GM12892 (cell line): ENCODE results near the gene TOX4.
A peak's percentile ranks its signal among the peaks of the same experiment; 100 is the strongest.

Source experiments
- DNase-seq: peaks from one replicate; pipeline ENCODE4 v3.0.0; 2011; ENCODE audit not compliant: insufficient read length
- FAIRE-seq: peaks from 2 replicates; lab custom pipeline; 2011; peaks lifted over from hg19 to GRCh38; lab: Jason Lieb, UNC
- POLR2A ChIP-seq: IDR thresholded peaks from 2 replicates; pipeline ENCODE4 v1.6.1; 2011; ENCODE audit warnings: low read depth, low read length, control low read depth
- POLR2AphosphoS5 ChIP-seq: IDR thresholded peaks from 2 replicates; pipeline ENCODE4 v1.6.1; 2011; ENCODE audit warnings: low read depth, low read length, control low read depth
- TAF1 ChIP-seq: IDR thresholded peaks from 2 replicates; pipeline ENCODE4 v1.6.1; 2011; ENCODE audit warnings: low read depth, mild to moderate bottlenecking, control low read depth, low read length, borderline replicate concordance

The TOX4 gene

DNA sequence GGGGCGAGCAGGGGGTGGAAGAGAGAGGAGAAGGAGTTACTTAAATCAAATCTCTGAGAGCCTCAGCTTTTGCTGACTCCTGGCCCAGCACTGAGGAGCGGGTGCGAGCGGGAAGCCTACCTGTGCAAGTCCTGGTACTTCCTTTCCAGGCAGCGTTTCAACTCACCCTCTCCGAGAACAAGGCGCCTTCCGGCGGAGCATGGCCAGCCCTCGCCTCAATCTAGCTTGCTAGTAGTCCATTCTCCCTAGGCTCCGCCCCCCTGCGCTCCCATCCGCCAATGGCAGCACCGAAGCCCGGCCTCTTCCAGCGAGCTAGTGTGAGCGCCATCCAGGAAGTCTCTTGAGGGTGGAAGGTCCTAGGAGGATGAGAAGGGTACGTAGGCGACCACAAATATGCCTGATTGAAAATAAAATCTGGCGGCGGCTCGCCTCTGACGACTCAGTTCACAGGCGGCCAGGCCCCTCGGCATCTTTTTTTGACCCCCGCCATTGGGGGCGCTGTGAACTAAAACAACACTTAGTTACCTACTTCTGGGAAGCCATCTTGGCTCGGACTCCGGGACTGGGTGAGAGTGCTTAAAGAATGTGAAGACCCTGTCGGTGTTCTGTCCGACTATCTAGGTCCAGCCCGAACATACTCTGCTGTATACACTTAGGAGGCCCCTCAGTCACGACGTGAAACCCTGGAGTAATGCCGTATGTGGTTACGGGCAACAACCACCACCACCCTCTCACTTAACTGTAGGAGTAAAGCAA lies 20.9 kb upstream of the TOX4 start, which contains the start of gene CHD8:
TSS of gene CHD8 (minus strand) at position 212 of the 756 bp plus-strand sequence. CDS start 24,480 bp downstream, outside the sequence.
- FAIRE-seq: peak; percentile 99
- TF ChIP-seq TAF1 (peak; percentile 75), POLR2AphosphoS5 (peak; percentile 91), POLR2A (peak; percentile 91)
- peak; percentile 94 for DNase-seq

DNA sequence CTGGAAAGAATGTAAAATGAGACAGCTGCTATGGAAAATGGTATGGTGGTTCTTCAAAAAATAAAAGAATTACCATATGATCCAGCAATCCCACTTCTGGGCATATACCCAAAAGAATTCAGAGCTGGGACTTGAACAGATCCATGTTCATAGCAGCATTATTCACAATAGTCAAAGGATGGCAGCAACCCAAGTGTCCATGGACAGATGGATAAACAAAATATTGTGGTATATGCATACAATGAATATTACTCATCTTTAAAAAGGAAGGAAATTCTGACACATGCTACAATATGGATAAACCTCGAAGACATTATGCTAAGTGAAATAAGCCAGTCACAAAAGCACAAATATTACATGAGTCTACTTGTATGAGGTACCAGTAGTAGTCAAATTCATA lies 9.4 kb upstream of the TOX4 start:
- no peak for FAIRE-seq
- no peak for DNase-seq
- TF ChIP-seq POLR2AphosphoS5 (no peak), TAF1 (no peak), POLR2A (no peak)

DNA sequence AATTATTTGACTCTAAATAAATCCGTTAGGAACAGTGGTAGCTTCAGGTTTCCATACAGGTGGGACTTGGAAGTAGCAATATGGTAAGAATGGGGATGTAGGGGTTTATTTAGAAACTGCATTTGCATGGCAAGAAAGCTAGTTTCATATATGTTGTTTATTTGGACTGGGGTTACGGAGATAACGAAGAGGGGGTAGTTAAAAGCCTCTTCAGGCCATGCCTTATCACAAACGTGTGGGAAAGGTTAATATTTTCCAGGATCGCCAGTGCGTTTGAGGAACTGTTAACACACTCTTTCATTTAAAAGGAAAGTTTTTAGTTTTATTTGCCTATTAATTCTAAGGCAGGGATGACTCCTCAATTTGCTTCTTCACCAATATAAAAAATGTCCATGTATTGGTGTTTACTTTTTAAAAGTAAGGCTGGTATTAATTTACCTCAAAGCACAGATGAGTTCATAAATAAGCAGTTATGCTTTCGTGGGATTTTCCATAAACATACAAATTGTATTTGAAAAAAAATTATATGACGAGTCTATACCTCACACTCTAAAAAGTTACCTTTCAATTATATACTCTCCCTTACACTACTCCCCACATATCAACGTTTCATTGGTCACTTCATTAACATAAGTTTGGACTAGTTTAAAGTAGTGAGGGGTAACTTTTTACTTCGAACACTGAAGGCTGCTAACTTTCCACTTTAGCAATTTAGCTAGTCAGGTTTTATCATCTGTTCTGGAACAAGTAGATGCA lies 1.1 kb upstream of the TOX4 start:
- DNase-seq (no peak), FAIRE-seq (peak; percentile 87)
- TF ChIP-seq POLR2A (no peak), POLR2AphosphoS5 (no peak)

DNA sequence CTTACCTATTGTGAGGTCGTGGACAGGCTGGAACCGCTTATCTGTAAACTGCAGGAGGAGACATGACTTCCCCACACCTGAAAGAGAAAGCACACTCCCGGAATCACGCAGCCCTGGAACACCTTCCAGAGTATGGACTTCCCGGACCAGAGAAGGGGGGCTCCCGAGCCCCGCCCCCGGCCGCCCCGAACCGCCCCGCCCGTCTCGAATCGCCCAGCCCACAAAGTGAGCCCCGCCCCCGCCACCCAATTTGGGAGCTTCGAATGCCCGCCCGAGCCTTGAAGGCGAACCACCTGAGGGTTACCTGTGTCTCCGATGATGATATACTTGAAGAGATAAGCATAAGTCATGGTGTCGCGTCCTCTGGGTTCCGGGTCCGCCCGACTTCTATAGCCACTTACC lies 471 bp upstream of the TOX4 start:
- TF ChIP-seq POLR2AphosphoS5: no peak
- DNase-seq (peak; percentile 37), FAIRE-seq (no peak)

DNA sequence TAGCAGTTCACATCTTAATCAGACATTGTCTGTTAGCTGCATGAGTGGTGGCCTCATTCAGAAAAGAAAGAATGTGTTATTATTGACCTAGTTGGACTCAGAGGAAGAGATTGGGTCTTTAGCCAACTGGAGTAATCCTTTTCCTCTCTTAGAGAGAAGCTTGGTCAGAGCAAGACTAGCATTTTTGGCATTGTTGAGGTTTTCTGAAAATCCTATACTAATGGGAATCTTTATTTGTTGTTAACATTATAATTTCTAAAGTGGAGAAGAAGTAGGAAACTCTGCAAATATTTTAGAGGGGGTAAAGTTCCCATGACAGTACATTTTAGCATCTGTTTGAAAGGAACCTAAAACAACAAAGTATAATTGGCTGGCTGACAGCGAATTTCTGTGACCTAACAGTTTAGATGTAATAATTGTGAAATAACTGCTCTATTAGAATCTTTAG lies 9.7 kb downstream of the TOX4 start:
- TF ChIP-seq POLR2AphosphoS5: no peak
- TF ChIP-seq POLR2A: no peak
- no peak for TF ChIP-seq TAF1
- DNase-seq: no peak
- FAIRE-seq: no peak

DNA sequence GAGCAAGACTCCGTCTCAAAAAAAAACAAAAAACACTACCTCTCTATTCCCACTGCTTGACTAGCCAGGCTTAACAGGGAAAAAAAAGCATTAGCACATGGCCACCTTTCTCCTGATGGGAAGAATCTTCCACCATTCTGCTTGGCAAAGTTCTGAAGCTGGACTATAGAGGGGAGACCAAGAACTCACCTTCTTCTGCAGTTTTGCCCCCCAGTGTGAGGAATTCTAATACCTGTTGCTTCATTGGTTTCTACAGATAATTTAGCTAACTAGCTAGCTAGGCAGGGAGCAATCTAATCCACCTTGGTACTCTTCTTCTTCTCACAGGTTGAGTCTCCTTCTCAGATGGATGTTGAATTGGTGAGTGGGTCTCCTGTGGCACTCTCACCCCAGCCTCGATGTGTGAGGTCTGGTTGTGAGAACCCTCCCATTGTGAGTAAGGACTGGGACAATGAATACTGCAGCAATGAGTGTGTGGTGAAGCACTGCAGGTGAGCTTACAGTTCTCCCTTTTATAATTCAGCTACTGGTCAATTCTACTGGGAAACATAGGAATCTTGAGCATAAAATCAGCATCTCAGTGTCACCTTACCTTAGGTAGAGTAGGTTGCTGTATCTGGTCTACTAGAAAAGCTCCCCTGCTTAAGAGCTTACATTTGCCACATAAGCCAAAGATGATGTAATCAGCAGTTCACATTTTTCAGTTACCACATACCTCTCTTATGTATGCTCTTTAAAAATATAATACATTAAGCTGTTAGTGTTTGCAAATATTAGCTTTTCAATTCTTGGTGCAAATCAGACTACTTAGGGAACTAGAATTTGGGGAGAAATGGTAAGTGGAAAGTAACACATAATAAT lies 18.1 kb downstream of the TOX4 start:
- DNase-seq (no peak), FAIRE-seq (no peak)
- TF ChIP-seq TAF1: no peak
- TF ChIP-seq POLR2A: no peak
- TF ChIP-seq POLR2AphosphoS5: no peak

DNA sequence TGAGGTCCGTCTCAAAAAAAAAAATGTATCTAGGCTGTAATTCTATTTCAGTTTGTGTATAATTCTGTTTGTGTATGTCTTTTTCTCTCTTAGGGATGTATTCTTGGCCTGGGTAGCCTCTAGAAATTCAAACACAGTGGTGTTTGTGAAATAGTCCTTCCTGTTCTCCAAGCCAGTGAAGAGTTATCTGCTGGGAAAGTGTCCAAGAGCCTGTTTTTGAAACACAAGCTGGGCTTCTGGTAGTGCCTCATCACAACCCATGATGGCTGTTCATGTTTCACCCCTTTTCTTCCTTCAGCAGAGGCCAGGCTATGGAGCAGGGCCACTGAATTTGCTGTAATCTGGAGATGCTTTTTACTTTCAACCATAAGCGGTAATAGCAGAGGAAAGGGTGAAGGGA lies 19.5 kb downstream of the TOX4 start:
- FAIRE-seq: no peak
- no peak for DNase-seq
- TF ChIP-seq TAF1 (no peak), POLR2AphosphoS5 (no peak), POLR2A (no peak)

DNA sequence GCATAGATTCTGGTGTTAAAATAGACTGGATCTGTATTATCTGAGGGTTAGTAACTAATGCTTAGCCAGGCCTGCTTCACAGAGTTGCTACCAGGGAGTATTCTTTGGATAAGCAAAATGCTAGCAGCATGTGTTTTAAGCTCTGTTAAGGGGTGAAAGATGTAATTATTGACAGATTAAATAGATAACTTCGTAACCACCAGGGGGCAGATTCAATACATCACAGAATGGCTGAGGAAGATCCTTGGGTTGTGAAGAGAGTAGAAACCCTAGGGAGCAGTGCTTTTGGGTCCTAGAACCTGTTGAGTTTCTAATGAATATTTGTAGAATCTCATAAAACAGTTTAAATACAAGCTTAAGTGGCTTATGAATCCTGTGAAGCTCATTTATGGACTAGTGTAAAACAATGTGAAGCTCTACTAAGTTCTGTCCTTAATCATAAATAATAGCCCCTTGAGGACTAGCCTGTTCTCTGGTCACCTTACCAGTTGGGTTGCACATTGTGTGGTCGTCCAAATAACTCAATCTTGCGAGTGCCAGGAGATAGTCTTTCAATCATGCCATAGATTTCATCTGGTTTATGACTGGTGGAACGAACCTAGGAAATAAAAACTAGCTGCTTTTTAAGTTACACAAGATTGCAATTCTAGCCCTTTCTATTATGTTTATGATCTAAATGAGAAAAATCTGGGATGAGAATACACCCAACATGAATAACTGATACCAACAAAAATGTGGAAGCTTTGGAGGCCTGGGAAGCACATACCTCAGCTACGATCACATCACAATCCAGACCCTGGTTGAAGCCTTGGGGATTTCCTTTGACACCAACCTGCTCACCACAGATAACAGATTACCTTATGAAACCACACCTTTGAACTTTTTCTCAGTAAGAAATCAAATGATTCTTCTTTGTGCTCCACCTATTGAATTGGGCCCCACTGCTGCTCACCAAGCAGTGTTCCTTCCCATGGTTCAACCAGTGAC lies 21.8 kb downstream of the TOX4 start:
- DNase-seq (no peak), FAIRE-seq (peak; percentile 67)
- TF ChIP-seq TAF1 (no peak), POLR2A (no peak), POLR2AphosphoS5 (no peak)

DNA sequence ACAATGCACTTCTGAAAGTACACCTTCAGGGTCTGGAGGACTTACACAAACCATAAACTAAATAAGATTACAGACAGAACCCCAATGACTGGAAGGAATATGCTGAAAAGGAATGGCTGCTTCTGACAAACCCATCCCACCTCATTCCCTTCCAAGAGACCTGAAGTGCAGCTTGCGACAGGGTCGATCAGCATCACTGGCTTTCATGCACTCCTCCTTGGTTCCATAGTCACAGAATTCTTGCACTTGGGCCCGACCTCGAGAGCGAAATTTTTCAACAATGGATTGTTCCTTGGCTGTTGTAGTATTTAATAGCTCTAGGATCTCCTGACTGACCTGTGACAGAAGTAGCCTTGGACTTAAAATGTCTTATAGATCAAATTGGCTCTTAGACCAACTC lies 24.6 kb downstream of the TOX4 start:
- FAIRE-seq (no peak), DNase-seq (no peak)
- TF ChIP-seq POLR2A: no peak
- TF ChIP-seq POLR2AphosphoS5: no peak
- TF ChIP-seq TAF1: no peak

DNA sequence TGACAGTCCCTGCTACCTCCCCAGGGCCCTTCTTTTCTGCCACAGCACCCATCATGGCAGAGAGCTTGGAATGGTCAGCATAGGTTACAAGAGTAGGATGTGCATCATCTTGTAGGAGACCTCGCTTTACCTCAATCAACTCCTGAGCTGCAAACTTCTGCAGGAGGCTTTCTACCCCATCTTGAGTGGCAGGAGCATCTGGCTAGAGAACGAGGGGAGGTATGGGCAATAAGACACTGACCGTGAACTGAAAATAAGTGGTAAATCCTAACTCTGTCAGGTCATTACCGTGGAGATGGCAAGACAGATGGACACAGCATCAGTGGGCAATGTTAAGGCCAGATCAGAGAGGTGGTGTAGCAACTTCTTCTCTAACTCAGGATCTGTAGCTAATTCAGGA lies 26.4 kb downstream of the TOX4 start:
- DNase-seq (no peak), FAIRE-seq (no peak)
- TF ChIP-seq TAF1: no peak
- TF ChIP-seq POLR2AphosphoS5: no peak
- TF ChIP-seq POLR2A: 0 out of 2 replicates have a peak, but pooled peaks have one; percentile 20
